Right atrium auricular region (tissue), 2 donors: ENCODE data around the gene ADPRM. TPM values are rescaled to one million over a fixed set of nuclear protein-coding genes. Genes with fewer than 3 reads are reported as not detected.

Source experiments
- DNase-seq: peaks from one replicate; pipeline ENCODE4 v3.0.0-alpha.2; 2019; ENCODE audit warnings: low spot score
- H3K27ac ChIP-seq, 2 donors: fragments of 200-600 bp; sonication (generic); 1 replicate in 1 of 2; 2 replicates in 1 of 2; pipeline ENCODE4 v1.5.1; 2016 to 2019
- H3K27me3 ChIP-seq, 2 donors: fragments of 200-600 bp; sonication (generic); one replicate each; pipeline versions ENCODE4 v1.5.1 to v1.6.0; 2017 to 2019
- H3K36me3 ChIP-seq: fragments of 200-600 bp; sonication (generic); one replicate; pipeline ENCODE4 v1.5.1; 2016
- H3K4me1 ChIP-seq, 2 donors: fragments of 200-600 bp; sonication (generic); one replicate each; pipeline versions ENCODE4 v1.5.1 to v1.6.0; 2017 to 2019
- H3K4me3 ChIP-seq, 2 donors: fragments of 200-600 bp; sonication (generic); 1 replicate in 1 of 2; 2 replicates in 1 of 2; pipeline ENCODE4 v1.5.1; 2017 to 2019; ENCODE audit warnings: mild to moderate bottlenecking in 1 of 2, moderate library complexity in 1 of 2
- H3K9me3 ChIP-seq, 2 donors: fragments of 200-600 bp; sonication (generic); one replicate each; pipeline ENCODE4 v1.5.1; 2019
- total RNA-seq, 2 donors: library from RNA; depleted of rRNA; stranded (reverse); fragments of >200 nt; gene quantifications; one replicate each; pipeline ENCODE4 v1.1.0, GENCODE V29; 2016
- TF ChIP-seq, protein P1 (sequence below), 2 donors: fragments of 200-600 bp; sonication (generic); IDR thresholded peaks; one replicate each; pipeline ENCODE4 v1.5.1; 2019; ENCODE audit warnings: antibody characterized with exemption in 2 of 2

ADPRM gene
- total RNA-seq, 2 donors from 2014 or later: 2.4 to 3.8 TPM

DNA sequence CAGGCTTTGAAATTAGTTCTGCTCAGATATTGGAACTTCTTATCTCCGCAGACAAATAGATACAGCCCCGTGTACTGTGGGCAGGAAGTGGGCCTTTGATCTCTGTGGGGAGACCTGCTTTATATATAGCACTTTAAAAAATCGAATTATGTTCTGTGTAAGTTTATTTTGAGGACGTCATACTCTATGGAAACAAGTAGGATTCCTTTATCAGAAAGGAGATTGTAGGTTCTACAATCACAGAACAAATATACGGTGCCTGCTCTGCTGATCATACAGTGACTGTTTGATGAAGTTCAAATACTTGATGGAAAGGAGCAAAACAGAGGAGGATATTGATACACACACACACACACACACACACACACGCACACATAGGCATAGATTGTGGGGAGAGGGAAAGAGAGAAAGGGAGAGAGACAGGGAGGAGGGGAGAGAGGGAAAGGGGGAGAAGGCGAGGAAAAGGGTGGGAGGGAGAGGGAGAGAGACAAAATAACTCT, 47.2 kb downstream of the ADPRM start:
- no peak for DNase-seq
- Histone ChIP-seq H3K4me3 (no peak overlapping the region), H3K27ac (no peak overlapping the region), H3K4me1 (no peaks in the 10 kb centered on the region), H3K9me3 (no peaks in the 10 kb centered on the region), H3K36me3 (no peaks in the 10 kb centered on the region), H3K27me3 (no peaks in the 10 kb centered on the region)
- TF ChIP-seq, protein P1, sequence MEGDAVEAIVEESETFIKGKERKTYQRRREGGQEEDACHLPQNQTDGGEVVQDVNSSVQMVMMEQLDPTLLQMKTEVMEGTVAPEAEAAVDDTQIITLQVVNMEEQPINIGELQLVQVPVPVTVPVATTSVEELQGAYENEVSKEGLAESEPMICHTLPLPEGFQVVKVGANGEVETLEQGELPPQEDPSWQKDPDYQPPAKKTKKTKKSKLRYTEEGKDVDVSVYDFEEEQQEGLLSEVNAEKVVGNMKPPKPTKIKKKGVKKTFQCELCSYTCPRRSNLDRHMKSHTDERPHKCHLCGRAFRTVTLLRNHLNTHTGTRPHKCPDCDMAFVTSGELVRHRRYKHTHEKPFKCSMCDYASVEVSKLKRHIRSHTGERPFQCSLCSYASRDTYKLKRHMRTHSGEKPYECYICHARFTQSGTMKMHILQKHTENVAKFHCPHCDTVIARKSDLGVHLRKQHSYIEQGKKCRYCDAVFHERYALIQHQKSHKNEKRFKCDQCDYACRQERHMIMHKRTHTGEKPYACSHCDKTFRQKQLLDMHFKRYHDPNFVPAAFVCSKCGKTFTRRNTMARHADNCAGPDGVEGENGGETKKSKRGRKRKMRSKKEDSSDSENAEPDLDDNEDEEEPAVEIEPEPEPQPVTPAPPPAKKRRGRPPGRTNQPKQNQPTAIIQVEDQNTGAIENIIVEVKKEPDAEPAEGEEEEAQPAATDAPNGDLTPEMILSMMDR (IDR thresholded peaks at IDR 0.05): no peak

DNA sequence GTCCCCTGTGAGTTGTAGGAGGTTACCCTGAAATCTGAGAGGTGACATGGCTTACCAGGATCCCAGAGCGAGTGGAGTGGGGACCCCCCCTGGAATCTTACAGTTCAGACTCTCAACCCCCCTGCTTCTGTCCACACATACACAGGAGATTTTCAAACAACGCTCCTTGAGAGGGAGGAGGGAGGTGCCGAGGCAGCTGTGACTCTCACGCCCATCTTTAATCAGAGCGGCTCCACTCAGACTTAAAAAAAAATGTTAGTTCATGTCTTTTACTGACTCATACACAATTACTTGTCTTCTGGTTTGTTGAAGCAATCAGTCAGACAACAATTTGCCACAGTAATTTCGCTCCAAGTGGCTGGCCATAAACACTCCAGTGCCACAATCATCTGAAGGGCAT, 47.8 kb downstream of the ADPRM start:
- Histone ChIP-seq H3K9me3 (no peaks in the 10 kb centered on the region), H3K4me3 (no peak overlapping the region), H3K36me3 (no peaks in the 10 kb centered on the region), H3K4me1 (no peaks in the 10 kb centered on the region), H3K27me3 (no peaks in the 10 kb centered on the region), H3K27ac (no peak overlapping the region)
- TF ChIP-seq, protein P1 (IDR thresholded peaks at IDR 0.05): no peak
- DNase-seq: no peak

DNA sequence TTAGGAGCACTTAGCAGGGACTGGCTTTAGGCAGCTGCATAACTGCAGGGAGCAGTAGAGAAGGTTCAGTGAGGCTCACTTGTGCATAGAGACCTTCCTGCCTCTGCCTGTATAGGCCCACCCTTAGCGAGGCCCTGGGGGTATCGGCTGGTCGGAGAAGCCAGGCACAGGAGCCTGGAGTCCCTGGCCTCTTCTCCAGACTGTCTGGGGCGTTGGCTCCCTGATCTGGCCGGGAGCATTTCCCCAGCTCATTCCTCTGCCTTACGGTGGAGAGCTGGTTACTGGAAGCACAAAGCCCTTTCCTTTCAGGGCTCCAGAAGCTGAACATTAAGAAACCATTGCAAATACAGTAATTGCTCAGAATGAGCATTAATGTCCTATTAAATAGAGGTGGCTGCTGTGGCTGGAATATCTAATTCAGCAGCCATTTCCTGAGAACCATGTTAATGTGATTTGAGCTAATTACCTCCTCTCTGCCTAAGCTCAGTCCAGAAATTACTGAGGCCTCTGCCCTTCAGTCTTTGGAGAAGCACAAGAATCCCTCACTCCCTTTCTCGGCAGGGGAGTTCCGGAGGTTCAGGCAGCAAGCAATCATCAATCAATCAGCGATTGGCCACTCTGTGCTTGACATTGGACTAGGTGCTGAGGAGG, 51.3 kb downstream of the ADPRM start:
- H3K9me3 ChIP-seq: no peaks in the 10 kb centered on the region
- no peak overlapping the region for H3K27ac ChIP-seq
- DNase-seq: no peak
- H3K4me1 ChIP-seq: no peaks in the 10 kb centered on the region
- H3K4me3 ChIP-seq: no peak overlapping the region
- H3K36me3 ChIP-seq: no peaks in the 10 kb centered on the region
- no peaks in the 10 kb centered on the region for H3K27me3 ChIP-seq
- TF ChIP-seq, protein P1 (IDR thresholded peaks at IDR 0.05): no peak

DNA sequence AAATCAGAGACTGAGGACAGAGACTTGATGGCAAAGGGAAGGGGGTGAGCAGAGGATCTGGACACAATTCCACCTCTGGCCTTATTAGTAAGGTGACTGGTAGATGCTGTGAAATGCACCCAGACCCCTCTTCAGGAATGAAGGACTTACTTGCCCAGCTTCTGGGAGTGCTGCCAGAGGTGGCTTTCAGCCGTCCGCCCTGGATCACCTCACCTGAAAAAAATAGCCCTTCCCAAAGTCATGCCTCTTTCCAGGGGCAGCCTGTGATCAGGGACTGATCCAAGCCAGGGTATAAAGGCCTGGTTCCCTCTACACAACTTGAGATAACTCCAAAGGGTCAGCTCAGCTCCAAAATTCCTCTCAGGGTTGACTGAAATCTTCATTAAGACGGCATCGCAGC, 52.8 kb downstream of the ADPRM start:
- Histone ChIP-seq H3K27me3 (no peaks in the 10 kb centered on the region), H3K9me3 (no peaks in the 10 kb centered on the region), H3K27ac (no peak overlapping the region), H3K36me3 (no peaks in the 10 kb centered on the region), H3K4me1 (no peaks in the 10 kb centered on the region), H3K4me3 (no peak overlapping the region)
- TF ChIP-seq, protein P1 (IDR thresholded peaks at IDR 0.05): no peak
- DNase-seq: no peak

DNA sequence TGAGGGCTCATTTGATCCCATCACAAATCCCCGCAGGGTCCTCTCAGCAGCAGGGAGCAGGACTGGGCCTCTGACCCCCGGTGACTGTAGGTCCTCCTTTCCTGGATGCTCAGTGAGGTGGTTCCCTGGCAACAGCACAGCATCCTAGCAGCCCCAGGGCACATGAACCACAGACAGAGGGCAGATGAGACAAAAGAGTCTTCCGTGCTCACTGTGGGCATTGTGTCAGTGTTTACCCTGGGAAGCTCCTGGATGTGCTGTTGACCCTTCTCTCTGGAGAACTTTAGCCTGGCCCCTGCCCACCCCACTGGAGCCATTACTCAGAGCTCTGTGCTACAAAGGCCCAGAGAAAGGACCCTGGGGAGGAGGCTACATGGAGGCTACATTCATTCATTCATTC, 54.2 kb downstream of the ADPRM start:
- Histone ChIP-seq H3K36me3 (no peaks in the 10 kb centered on the region), H3K4me1 (no peaks in the 10 kb centered on the region), H3K4me3 (no peak overlapping the region), H3K9me3 (no peaks in the 10 kb centered on the region), H3K27ac (no peak overlapping the region), H3K27me3 (no peaks in the 10 kb centered on the region)
- DNase-seq: no peak
- TF ChIP-seq, protein P1 (IDR thresholded peaks at IDR 0.05): no peak

DNA sequence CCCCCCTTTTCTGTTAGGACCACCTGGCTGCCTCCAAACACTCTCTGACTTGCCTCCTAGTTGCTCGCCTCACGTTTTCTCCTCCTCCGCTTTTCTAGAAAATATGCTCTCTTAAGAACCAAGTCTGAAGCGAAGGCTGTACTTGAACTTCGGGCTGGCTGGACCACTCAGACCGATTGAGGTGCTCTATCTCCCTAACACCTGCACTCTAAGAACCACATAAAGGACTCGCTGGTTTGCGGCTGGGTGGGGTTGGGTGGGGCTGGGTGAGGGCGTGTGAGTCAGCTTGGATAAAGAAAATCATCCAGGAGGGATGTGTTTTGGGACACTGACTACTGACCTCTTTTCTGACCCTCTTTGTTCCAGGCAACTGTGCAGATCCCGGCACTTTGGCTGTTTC, 55.3 kb downstream of the ADPRM start:
- Histone ChIP-seq H3K4me3 (no peak overlapping the region), H3K9me3 (no peaks in the 10 kb centered on the region), H3K4me1 (no peaks in the 10 kb centered on the region), H3K27me3 (no peaks in the 10 kb centered on the region), H3K36me3 (no peaks in the 10 kb centered on the region), H3K27ac (no peak overlapping the region)
- no peak for DNase-seq
- TF ChIP-seq, protein P1 (IDR thresholded peaks at IDR 0.05): no peak
